Spleen (tissue), 7 donors: ENCODE measurements around the gene RPS27L.

ENCODE experiments used
- CTCF ChIP-seq, 11 experiments: fragments of 200-600 bp in 7 of 11; fragments of 450-650 bp in 4 of 11; sonication (generic) in 4 of 11; IDR thresholded peaks in 8 of 11; conservative IDR thresholded peaks in 3 of 11; 1 replicate in 7 of 11; 2 replicates in 4 of 11; pipeline versions ENCODE4 v1.4.0 to v1.8.0; 2016 to 2021; ENCODE audit warnings: antibody characterized with exemption in 11 of 11, inconsistent platforms in 4 of 11, mild to moderate bottlenecking in 1 of 11
- POLR2A ChIP-seq, 3 donors: fragments of 450-650 bp; IDR thresholded peaks; one replicate each; pipeline ENCODE4 v1.5.1; 2017; ENCODE audit warnings: antibody characterized with exemption in 3 of 3, mild to moderate bottlenecking in 1 of 3
- POLR2AphosphoS5 ChIP-seq, 3 donors: sonication (generic); formaldehyde crosslinking; IDR thresholded peaks; one replicate each; pipeline ENCODE4 v1.5.1; 2017; ENCODE audit warnings: antibody characterized with exemption in 3 of 3
- donor health status: DM: no; HTN: no; CAD: no; lungs with moderate emphysema.
- donor health status: DM: no; HTN: no; CAD: no.
- donor health status: DM: no; HTN: no; CAD: no.

GRCh38 chr15:63186065-63186464 is 28.8 kb upstream of the RPS27L start:
- no peak for TF ChIP-seq CTCF (IDR thresholded peaks at IDR 0.05 in 8 of 11, conservative IDR thresholded peaks at IDR 0.05 in 3 of 11)
- no peak for TF ChIP-seq POLR2A (IDR thresholded peaks at IDR 0.05)
- no peak for TF ChIP-seq POLR2AphosphoS5 (IDR thresholded peaks at IDR 0.05)
